Erythroblast (primary cell): Measurements from ENCODE around the gene SPART.

Source experiments
- GATA1 ChIP-seq: IDR thresholded peaks from 2 replicates; pipeline ENCODE4 v1.6.1; 2011; ENCODE audit warnings: low read depth, mild to moderate bottlenecking, control low read depth, low read length, moderate library complexity
- POLR2A ChIP-seq: IDR thresholded peaks from 2 replicates; pipeline ENCODE4 v1.6.1; 2011; ENCODE audit warnings: mild to moderate bottlenecking, low read length

GRCh38 chr13:36286006-36286405 lies 60.2 kb downstream of the SPART start:
- TF ChIP-seq POLR2A (no peak), GATA1 (no peak)
